ENCODE results near the gene SLC13A5. TPM values are rescaled to one million over a fixed set of nuclear protein-coding genes. Genes with fewer than 3 reads are reported as not detected.
A peak's percentile ranks its signal among the peaks of the same experiment; 100 is the strongest.
"Not testable (repeated sequence)": the region's sequence is repeated elsewhere in the genome, so short reads cannot be mapped to it uniquely, and the experiment has no call there.

SLC13A5 gene
- total RNA-seq, 3 donors from 2014 or later: 0.13 TPM; not detected in 2

DNA sequence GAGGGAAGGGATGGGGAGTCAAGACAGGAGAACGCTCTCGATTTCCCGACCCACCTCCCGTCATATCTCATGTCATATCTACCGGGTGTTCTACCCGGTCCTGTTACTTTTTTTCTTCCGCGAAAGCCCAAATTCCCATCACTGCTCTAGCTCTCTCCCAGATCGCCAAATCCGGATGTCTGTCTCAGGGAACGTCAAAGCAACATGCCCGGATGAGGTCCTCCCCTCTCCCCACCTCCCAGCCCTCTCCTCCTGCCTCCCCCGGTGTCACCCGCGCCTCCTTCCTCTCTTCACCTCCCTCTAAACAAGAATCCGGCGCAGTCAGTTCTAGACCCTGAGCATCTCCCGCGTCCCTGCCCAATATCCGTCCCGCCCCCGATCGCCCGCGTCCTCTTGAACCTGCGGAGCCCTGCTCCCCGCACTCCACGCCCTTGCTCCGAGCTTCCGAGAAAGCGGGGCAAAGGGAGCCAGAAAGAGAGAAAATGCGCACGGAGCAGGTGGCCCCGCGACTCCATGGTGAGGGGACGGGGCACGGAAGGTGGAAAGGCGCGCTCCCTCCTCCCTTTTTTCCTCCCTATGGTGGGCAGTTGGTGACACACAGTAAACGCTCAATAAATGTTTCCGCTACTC is 57.3 kb downstream of the SLC13A5 start:
- not testable (repeated sequence) for H3K27me3 Mint-ChIP-seq (ENCODE audit: low read depth); H3K9me3 Mint-ChIP-seq; DNase-seq; H3K36me3 Mint-ChIP-seq (ENCODE audit: insufficient read depth); ATAC-seq
- peaks cover 55% of the 10 kb centered on the region for H3K4me1 Mint-ChIP-seq (ENCODE audit: low read depth)
- H3K4me3 Mint-ChIP-seq: peak overlapping the region; percentile 81

DNA sequence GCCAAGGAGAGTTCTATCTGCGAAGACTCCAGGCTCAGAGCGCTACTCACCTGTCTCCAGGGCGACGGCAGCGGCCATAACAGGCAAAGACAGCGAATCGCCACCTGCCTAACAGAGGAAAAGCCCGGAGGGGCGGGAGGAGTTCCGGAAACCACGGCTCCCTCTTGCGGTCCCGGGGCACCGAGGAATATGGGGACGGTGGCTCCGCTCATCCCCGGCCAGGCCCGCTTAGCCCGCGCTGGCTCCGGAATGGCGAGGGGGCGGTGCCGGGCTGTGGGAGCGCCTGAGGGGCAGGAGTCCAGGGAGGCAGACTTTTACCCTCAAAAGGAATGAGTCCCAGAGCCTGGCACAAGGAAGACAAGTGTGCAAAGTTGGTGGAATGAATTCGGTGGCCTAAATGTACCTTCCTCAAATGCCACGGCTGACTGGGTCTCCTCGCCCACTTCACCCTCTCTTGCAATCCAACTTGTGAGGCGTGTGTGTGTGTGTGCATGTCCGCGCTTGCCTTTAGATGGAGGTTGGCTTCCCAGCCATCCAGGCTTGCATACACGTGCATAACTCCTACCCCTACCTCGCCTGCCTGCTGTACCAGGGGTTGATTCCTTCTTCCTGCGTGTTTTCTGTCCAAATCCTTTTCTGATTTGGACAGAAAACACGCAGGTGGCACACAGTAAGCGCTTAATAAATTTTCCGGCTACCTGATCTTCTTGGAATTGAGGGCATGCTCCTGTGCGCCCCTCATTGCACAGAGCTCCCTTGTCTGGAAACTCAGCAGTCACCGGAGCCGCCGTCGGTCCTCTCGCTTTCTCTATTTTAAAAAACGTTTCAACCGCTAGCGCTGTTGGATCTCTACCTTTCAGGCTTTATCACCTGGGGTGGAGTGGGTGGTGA is 58.1 kb downstream of the SLC13A5 start:
- ATAC-seq (no peak), DNase-seq (no peak)
- peaks cover 53% of the 10 kb centered on the region for H3K4me1 Mint-ChIP-seq (ENCODE audit: low read depth)
- peak overlapping the region; percentile 81 for H3K4me3 Mint-ChIP-seq
- H3K9me3 Mint-ChIP-seq: no peaks in the 10 kb centered on the region
- H3K27me3 Mint-ChIP-seq (ENCODE audit: low read depth): no peaks in the 10 kb centered on the region
- peaks cover 2% of the 10 kb centered on the region for H3K36me3 Mint-ChIP-seq (ENCODE audit: insufficient read depth)

DNA sequence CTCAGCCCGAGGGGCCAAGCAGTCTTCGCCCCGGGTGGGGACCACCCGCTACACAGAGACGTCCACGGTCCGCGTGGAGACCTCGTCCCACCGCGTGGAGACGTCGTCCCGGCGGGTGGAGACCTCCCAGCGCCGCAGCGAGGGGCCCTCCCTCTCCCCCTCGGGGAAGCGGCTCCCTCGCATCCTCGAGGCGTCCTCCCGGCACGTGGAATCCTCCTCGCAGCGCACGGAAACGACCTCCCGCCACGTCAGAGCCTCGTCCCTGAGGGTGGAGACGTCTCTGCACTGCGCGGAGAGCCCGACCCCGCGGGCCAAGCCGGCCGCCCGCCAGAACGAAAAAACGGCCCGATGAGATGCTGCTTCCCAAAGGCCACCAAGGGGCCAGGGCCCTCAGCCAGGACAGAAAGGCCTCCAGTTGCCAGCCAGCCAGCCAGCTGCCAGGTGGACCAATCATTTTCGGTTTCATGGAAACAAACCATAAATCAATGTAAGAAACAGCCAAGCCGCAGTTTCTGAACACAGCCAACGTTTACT is 61.2 kb downstream of the SLC13A5 start:
- no peaks in the 10 kb centered on the region for H3K27me3 Mint-ChIP-seq (ENCODE audit: low read depth)
- peak; percentile 27 for DNase-seq
- peaks cover 22% of the 10 kb centered on the region for H3K36me3 Mint-ChIP-seq (ENCODE audit: insufficient read depth)
- peaks cover 63% of the 10 kb centered on the region for H3K4me1 Mint-ChIP-seq (ENCODE audit: low read depth)
- peak overlapping the region; percentile 96 for H3K4me3 Mint-ChIP-seq
- H3K9me3 Mint-ChIP-seq: no peaks in the 10 kb centered on the region
- ATAC-seq: peak; percentile 20 to 22

DNA sequence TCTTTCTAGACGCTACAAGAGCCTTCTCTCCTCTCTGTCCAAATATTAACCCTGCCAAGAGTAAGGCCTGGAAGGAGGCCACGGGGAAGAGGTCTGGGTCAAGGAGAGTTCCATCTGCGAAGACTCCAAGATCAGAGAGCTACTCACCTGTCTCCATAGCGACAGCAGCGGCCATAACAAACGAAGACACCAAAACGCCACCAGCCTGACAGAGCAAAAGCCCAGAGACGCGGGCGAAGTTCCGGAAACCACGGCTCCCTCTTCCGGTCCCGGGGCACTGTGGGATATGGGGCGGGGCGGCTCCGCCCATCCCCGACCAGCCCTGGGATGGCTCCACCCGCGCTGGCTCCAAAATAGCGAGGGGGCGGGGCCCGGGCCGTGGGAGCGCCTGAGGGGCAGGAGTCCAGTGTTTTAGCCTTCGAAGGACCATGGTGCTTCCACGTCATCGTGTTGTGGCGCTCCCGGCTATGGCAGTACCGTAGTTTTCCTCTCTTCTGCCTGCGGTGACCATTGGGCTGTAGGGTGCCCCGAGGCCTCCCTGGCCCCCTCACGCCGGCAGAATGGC is 61.7 kb downstream of the SLC13A5 start, which contains the start of the genes C17orf100 and MED31:
TSS of gene C17orf100 (plus strand) at position 409 of the 565 bp plus-strand sequence. CDS start at position 561, 152 bp downstream.
TSS of gene MED31 (minus strand) at position 252 of the 565 bp plus-strand sequence. CDS start at position 175, 77 bp downstream.
- Mint-ChIP-seq H3K9me3 (no peaks in the 10 kb centered on the region), H3K36me3 (ENCODE audit: insufficient read depth) (peaks cover 26% of the 10 kb centered on the region), H3K4me1 (ENCODE audit: low read depth) (peaks cover 65% of the 10 kb centered on the region), H3K27me3 (ENCODE audit: low read depth) (no peaks in the 10 kb centered on the region), H3K4me3 (peak within 1 kb of the TSS; percentile 96)
- ATAC-seq (peak; percentile 97), DNase-seq (peak; percentile 89)

DNA sequence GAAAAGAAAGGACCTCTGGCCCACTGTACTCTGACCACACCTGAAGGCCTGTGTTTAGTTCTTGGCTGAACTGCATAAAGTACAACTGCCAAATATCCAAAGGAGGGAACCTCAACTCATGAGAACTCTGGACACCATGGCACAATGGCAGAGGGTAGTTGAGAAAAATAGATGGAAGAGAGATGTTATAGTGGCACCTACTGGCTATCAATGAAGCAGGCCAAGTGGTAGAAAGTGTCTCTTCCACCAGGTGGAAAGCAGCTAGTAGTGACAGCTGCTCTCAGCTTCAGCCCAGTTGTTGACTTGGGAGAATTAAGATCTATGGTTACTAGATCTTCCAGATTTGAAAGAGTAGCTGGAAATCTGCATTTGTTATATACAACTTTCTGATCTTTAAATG is 65.0 kb downstream of the SLC13A5 start:
- peaks cover 44% of the 10 kb centered on the region for H3K36me3 Mint-ChIP-seq (ENCODE audit: insufficient read depth)
- DNase-seq (no peak), ATAC-seq (no peak)
- H3K4me3 Mint-ChIP-seq: no peak overlapping the region
- H3K9me3 Mint-ChIP-seq: no peaks in the 10 kb centered on the region
- H3K4me1 Mint-ChIP-seq (ENCODE audit: low read depth): peaks cover 70% of the 10 kb centered on the region
- no peaks in the 10 kb centered on the region for H3K27me3 Mint-ChIP-seq (ENCODE audit: low read depth)

DNA sequence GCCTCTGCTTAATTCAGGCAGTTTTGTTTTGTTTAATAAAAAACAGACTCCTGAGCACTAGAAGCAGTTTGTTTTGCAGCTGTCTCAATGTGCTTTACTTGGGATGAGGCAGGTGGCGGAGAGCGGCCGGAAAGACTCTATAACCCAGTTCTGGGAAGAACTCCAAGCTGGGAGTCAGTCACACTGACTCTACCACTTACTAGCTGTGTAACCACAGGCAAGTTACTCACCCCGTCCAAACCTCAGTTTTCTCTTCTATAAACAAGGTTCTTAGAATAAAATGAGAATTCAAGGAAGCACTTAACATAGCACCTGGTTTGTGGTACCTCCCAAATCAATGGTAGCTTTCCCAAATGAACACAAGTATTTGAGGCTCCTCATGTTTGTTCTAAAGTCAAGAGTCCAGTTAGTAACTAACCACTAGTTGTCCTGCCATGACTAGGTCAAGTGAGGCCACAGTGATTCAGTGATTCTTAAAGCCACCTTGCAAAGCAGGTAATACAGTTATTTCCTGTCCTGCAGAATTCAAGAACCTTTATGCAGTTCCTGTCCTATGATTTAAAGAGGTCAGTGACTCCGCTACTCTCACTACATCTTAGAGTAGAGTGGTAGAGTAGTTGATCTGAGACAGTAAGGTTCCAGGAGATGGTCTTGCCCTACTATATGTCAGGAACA is 69.6 kb downstream of the SLC13A5 start:
- no peak overlapping the region for H3K4me3 Mint-ChIP-seq
- no peaks in the 10 kb centered on the region for H3K9me3 Mint-ChIP-seq
- ATAC-seq: no peak
- H3K36me3 Mint-ChIP-seq (ENCODE audit: insufficient read depth): peaks cover 42% of the 10 kb centered on the region
- H3K27me3 Mint-ChIP-seq (ENCODE audit: low read depth): no peaks in the 10 kb centered on the region
- H3K4me1 Mint-ChIP-seq (ENCODE audit: low read depth): peaks cover 70% of the 10 kb centered on the region
- DNase-seq: no peak

DNA sequence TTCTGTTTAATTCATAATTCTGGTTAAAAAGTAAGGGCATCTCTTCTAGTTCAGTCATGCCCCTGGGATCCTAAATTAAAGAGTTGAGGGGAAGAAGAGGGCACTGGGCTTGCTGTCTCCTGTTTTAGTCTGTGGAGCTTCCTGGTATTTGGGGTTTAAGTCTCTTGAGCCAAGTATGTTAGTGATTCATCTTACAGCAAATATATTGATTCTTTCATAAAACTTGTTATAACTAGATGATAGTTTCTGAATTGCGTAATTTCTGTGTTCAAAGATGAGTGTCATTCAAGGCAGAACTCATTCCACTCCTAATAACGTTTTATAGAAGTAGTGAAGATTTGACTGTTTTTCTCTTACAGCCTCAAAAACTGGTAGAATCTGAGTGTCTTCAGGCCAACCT is 70.6 kb downstream of the SLC13A5 start:
- Mint-ChIP-seq H3K4me3 (peak overlapping the region; percentile 95), H3K4me1 (ENCODE audit: low read depth) (peaks cover 66% of the 10 kb centered on the region), H3K9me3 (no peaks in the 10 kb centered on the region), H3K27me3 (ENCODE audit: low read depth) (no peaks in the 10 kb centered on the region), H3K36me3 (ENCODE audit: insufficient read depth) (peaks cover 34% of the 10 kb centered on the region)
- DNase-seq: no peak
- ATAC-seq: no peak

DNA sequence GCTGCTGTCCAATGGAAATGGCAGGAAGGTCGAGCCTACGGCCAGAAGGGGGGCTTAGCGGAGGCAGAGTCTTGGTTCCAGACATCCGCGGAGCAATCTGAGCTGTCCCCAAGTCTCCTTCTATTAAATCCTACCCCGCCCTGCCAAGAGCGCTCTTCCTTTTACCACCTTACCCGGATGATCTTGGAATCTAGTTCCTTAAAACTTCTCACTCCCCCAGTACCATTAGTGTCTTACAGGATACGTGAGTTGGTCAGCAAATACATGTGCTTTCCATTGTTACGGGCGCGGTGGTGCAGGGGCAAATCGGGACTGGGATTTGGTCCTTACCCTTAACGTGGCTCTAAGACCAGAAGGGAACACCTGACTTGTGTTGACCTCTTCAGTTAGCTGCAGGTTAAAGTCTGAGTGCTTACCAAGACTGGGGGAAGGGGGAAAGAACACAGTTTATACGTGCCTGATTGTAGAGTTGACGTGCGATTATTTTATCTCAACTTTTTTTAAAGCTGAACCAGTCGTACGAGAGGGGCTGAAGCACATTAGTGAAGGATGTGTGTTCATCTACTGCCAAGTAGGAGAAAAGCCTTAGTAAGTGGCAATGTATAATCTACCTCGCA is 71.8 kb downstream of the SLC13A5 start:
- no peak for DNase-seq
- H3K36me3 Mint-ChIP-seq (ENCODE audit: insufficient read depth): peaks cover 27% of the 10 kb centered on the region
- peaks cover 63% of the 10 kb centered on the region for H3K4me1 Mint-ChIP-seq (ENCODE audit: low read depth)
- peak overlapping the region; percentile 95 for H3K4me3 Mint-ChIP-seq
- H3K27me3 Mint-ChIP-seq (ENCODE audit: low read depth): no peaks in the 10 kb centered on the region
- no peaks in the 10 kb centered on the region for H3K9me3 Mint-ChIP-seq
- peak in 1 of 2 donors; percentile 1 for ATAC-seq

DNA sequence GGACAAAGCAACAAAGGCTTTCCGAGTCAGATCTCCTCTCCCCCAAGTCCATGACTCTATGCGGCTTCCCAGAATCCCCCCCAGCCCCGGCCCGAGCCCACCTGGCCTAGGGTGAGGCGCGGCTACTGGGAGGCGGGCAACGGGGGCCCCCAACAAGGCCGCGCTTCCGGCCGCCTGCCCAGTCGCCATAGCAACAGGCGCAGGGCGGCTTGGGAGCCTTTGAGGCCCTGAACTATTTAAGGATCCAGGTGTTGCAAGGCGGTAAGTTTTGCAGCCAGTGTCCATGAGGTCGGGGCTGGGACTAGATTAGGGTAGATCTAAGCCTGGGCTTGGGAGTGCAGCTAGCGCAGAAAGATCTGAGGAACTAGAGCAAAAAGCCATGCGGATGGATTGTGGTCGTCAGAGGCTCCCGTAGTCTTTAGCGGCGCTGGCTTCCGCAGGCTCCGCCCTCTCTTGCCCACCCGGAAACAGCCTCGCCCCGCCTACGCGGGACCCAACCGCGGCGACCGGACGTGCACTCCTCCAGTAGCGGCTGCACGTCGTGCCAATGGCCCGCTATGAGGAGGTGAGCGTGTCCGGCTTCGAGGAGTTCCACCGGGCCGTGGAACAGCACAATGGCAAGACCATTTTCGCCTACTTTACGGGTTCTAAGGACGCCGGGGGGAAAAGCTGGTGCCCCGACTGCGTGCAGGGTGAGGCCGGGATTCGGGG is 72.5 kb downstream of the SLC13A5 start, which contains the start of the genes KIAA0753 and TXNDC17:
TSS of gene KIAA0753 (minus strand) at position 176 of the 711 bp plus-strand sequence. CDS start 5,608 bp downstream, outside the sequence.
TSS of gene TXNDC17 (plus strand) at position 525 of the 711 bp plus-strand sequence. CDS start at position 548, 23 bp downstream.
- peak within 1 kb of the TSS; percentile 95 for H3K4me3 Mint-ChIP-seq
- peaks cover 59% of the 10 kb centered on the region for H3K4me1 Mint-ChIP-seq (ENCODE audit: low read depth)
- ATAC-seq (peak; percentile 88), DNase-seq (peak; percentile 83)
- H3K27me3 Mint-ChIP-seq (ENCODE audit: low read depth): no peaks in the 10 kb centered on the region
- peaks cover 22% of the 10 kb centered on the region for H3K36me3 Mint-ChIP-seq (ENCODE audit: insufficient read depth)
- no peaks in the 10 kb centered on the region for H3K9me3 Mint-ChIP-seq

DNA sequence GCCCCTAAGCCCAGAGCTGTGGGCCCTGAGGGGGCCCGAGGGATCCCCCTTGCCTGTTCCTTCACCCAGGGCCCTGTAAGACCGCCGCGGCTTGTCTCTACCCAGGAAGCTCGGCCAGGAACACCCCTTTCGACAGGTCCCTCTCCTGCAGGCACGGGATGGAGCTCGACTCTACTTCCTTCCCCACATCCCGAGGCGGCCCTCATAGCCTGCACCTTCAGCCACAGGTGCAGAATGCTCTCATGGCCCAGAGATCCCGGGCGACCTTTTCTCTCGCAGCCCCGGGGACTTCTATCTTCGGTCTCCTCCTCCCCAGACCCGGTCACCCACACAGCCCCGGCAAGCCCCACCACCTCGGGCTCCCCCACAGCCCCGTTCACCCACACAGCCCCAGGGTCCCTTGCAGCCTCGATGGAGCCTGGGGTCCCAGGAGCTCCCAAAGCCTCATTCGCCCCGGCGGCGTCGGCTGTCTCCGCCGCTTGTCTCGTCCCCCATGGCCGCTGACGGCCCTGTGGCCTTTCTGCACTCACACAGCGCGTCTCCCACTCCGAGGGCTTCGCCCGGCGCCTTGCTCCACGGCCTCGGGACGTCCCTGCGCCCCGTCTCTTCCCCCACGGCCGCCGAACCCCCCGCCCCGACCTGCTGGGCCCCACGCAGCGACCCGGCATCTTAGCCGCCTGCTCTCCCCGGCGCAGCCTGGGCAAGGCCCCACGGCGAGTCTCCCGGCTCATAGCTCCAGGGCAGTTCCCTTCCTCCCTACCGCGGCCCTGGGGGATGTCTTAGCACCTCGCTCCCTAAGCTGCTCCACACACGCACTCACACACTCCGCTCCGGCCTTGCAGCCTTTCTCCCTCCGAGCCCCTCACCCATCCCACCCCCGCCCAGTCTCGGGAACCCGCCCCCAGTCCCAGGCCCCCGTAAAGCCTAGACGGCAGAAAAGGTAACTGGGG is 73.3 kb downstream of the SLC13A5 start:
- Mint-ChIP-seq H3K27me3 (ENCODE audit: low read depth) (no peaks in the 10 kb centered on the region), H3K4me1 (ENCODE audit: low read depth) (peaks cover 54% of the 10 kb centered on the region), H3K36me3 (ENCODE audit: insufficient read depth) (peaks cover 18% of the 10 kb centered on the region), H3K9me3 (no peaks in the 10 kb centered on the region), H3K4me3 (peak overlapping the region; percentile 95)
- ATAC-seq (peak; percentile 41 to 46), DNase-seq (peak; percentile 28)

DNA sequence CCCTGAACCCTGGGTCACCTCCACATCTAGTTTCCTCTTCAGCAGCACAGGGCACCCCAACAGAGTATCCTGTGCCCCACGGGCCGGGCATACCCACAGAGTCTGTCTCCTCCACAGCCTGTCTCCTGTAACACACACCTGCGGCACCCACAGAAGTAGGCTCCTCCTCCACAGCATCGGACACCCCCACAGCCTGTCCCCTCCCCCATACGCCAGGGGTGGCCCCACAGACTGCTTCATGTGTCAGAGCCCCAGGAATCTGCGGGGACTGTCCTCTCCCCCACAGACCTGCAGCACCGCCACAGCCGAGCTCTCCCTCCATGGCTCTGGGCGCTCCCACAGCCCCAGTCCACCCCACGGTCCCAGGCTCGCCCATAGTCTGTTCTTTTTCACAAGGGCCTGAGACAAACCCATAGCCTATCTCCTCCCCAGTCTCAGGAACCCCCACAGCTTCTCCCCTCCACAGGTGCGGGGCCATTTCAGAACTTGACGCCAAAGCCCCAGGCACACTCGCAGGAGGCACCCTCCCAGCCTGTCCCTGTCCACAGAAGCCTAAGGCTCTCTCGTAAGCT is 74.1 kb downstream of the SLC13A5 start:
- peaks cover 47% of the 10 kb centered on the region for H3K4me1 Mint-ChIP-seq (ENCODE audit: low read depth)

More for the DNA sequence above, 74.1 kb downstream of the SLC13A5 start:
- Mint-ChIP-seq H3K27me3 (ENCODE audit: low read depth) (no peaks in the 10 kb centered on the region), H3K9me3 (no peaks in the 10 kb centered on the region), H3K36me3 (ENCODE audit: insufficient read depth) (peaks cover 17% of the 10 kb centered on the region), H3K4me3 (peak overlapping the region; percentile 95)
- ATAC-seq (no peak), DNase-seq (no peak)
